ENCODE measurements around the gene SCCPDH. TPM values are rescaled to one million over a fixed set of nuclear protein-coding genes. Genes with fewer than 3 reads are reported as not detected.

The SCCPDH gene
- total RNA-seq, 1 experiment from 2014 or later: 10.9 TPM

DNA sequence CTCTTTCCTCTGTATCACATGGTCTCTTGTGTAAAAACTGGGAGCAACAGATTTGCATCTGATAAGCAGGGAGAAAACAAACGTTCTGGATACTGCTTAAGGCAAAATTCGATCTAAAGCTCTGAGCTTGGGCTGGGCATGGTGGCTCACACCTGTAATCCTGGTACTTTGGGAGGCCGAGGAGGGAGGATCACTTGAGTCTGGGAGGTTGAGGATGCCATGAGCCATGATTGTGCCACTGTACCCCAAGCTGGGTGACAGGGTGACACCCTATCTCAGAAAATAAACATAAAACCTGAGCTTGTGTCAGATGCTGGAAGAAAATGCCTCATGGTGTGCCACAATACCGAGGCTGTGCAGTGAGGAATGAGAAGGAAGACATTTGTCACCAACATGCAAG, 73.9 kb downstream of the SCCPDH start:
- H3K27ac Mint-ChIP-seq: no peak overlapping the region
- peaks cover 37% of the 10 kb centered on the region for H3K4me1 Mint-ChIP-seq
- DNase-seq (ENCODE audit: low spot score) (no peak), ATAC-seq (no peak)
- H3K9me3 Mint-ChIP-seq: no peaks in the 10 kb centered on the region
- ChIA-PET POLR2A (no interaction called here), CTCF (no interaction called here)
- no peak overlapping the region for H3K4me3 Mint-ChIP-seq
- TF ChIP-seq SMAD3 (CRISPR knock-in tag; IDR thresholded peaks at IDR 0.05; ENCODE audit: borderline replicate concordance) (no peak), GRHL2 (CRISPR knock-in tag; IDR thresholded peaks at IDR 0.05; ENCODE audit: insufficient replicate concordance, severe bottlenecking) (no peak), GABPB1 (CRISPR knock-in tag; IDR thresholded peaks at IDR 0.05) (no peak), ZNF423 (CRISPR knock-in tag; IDR thresholded peaks at IDR 0.05) (no peak), ZNF121 (CRISPR knock-in tag; IDR thresholded peaks at IDR 0.05) (no peak), TEAD4 (CRISPR knock-in tag; IDR thresholded peaks at IDR 0.05) (no peak), NFATC4 (CRISPR knock-in tag; IDR thresholded peaks at IDR 0.05) (no peak), ZNF396 (CRISPR knock-in tag; IDR thresholded peaks at IDR 0.05; ENCODE audit: borderline replicate concordance) (no peak), TP53 (CRISPR knock-in tag; IDR thresholded peaks at IDR 0.05) (no peak), ZNF138 (CRISPR knock-in tag; conservative IDR thresholded peaks at IDR 0.05) (no peak), ATF1 (CRISPR knock-in tag; IDR thresholded peaks at IDR 0.05) (no peak), ETV6 (CRISPR knock-in tag; IDR thresholded peaks at IDR 0.05) (no peak)
- TF ChIP-seq, protein P1, sequence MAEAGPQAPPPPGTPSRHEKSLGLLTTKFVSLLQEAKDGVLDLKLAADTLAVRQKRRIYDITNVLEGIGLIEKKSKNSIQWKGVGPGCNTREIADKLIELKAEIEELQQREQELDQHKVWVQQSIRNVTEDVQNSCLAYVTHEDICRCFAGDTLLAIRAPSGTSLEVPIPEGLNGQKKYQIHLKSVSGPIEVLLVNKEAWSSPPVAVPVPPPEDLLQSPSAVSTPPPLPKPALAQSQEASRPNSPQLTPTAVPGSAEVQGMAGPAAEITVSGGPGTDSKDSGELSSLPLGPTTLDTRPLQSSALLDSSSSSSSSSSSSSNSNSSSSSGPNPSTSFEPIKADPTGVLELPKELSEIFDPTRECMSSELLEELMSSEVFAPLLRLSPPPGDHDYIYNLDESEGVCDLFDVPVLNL (CRISPR knock-in tag; IDR thresholded peaks at IDR 0.05; ENCODE audit: borderline replicate concordance, low read depth): no peak
- TF ChIP-seq, protein P2, sequence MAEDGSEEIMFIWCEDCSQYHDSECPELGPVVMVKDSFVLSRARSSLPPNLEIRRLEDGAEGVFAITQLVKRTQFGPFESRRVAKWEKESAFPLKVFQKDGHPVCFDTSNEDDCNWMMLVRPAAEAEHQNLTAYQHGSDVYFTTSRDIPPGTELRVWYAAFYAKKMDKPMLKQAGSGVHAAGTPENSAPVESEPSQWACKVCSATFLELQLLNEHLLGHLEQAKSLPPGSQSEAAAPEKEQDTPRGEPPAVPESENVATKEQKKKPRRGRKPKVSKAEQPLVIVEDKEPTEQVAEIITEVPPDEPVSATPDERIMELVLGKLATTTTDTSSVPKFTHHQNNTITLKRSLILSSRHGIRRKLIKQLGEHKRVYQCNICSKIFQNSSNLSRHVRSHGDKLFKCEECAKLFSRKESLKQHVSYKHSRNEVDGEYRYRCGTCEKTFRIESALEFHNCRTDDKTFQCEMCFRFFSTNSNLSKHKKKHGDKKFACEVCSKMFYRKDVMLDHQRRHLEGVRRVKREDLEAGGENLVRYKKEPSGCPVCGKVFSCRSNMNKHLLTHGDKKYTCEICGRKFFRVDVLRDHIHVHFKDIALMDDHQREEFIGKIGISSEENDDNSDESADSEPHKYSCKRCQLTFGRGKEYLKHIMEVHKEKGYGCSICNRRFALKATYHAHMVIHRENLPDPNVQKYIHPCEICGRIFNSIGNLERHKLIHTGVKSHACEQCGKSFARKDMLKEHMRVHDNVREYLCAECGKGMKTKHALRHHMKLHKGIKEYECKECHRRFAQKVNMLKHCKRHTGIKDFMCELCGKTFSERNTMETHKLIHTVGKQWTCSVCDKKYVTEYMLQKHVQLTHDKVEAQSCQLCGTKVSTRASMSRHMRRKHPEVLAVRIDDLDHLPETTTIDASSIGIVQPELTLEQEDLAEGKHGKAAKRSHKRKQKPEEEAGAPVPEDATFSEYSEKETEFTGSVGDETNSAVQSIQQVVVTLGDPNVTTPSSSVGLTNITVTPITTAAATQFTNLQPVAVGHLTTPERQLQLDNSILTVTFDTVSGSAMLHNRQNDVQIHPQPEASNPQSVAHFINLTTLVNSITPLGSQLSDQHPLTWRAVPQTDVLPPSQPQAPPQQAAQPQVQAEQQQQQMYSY (CRISPR knock-in tag; IDR thresholded peaks at IDR 0.05): no peak
- TF ChIP-seq, protein P3, sequence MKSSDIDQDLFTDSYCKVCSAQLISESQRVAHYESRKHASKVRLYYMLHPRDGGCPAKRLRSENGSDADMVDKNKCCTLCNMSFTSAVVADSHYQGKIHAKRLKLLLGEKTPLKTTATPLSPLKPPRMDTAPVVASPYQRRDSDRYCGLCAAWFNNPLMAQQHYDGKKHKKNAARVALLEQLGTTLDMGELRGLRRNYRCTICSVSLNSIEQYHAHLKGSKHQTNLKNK (CRISPR knock-in tag; IDR thresholded peaks at IDR 0.05): no peak
- TF ChIP-seq, protein P4, sequence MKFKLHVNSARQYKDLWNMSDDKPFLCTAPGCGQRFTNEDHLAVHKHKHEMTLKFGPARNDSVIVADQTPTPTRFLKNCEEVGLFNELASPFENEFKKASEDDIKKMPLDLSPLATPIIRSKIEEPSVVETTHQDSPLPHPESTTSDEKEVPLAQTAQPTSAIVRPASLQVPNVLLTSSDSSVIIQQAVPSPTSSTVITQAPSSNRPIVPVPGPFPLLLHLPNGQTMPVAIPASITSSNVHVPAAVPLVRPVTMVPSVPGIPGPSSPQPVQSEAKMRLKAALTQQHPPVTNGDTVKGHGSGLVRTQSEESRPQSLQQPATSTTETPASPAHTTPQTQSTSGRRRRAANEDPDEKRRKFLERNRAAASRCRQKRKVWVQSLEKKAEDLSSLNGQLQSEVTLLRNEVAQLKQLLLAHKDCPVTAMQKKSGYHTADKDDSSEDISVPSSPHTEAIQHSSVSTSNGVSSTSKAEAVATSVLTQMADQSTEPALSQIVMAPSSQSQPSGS (CRISPR knock-in tag; IDR thresholded peaks at IDR 0.05; ENCODE audit: borderline replicate concordance, low read depth): no peak
- TF ChIP-seq, protein P5, sequence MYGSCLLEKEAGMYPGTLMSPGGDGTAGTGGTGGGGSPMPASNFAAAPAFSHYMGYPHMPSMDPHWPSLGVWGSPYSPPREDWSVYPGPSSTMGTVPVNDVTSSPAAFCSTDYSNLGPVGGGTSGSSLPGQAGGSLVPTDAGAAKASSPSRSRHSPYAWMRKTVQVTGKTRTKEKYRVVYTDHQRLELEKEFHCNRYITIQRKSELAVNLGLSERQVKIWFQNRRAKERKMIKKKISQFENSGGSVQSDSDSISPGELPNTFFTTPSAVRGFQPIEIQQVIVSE (CRISPR knock-in tag; IDR thresholded peaks at IDR 0.05; ENCODE audit: borderline replicate concordance): no peak
- no peaks in the 10 kb centered on the region for H3K36me3 Mint-ChIP-seq
- no peaks in the 10 kb centered on the region for H3K27me3 Mint-ChIP-seq (ENCODE audit: low read depth)

DNA sequence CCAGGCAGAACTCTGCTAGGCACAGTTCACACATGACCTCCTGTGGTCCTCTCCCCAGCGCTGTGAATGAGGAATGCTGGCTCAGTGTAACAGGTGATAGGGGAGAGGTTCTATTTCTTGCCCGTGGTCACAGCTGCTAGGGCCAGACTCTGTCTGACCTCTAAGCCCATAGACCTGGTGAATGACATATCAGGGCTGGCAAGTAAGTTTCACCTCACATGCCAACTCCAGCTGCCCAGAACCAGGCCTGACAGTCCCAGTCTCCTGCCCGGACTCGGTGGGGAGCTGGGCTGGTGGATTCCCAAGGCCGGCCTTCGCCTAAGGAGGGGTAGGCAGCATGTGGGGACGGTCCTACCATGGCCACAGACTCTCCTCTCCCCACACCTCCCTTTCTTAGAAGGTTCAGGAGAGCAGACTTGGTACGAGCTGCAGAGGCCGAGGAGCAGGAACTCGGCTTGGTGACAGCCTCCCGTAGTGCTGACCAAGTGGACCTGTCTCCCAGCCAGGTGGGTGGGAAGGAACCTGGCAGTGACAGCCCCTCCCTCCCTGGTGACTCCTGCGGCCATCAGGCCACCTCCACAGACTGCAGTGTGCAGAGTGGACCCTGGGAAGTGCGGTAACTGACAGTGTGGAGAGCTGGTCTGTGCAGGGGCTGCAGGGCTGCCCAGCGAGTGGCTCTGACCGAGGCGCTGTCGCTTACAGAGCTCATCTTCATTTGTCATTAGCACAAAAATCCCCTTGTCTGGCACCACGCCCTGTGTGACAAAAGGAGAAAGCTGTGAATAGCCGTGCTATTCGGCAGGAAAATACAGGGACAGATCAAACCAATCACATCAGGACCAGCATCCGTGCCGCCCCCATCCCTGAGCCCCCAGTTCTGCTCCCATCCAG, 74.6 kb downstream of the SCCPDH start:
- Mint-ChIP-seq H3K27ac (no peak overlapping the region), H3K4me1 (peaks cover 30% of the 10 kb centered on the region), H3K4me3 (no peak overlapping the region), H3K9me3 (no peaks in the 10 kb centered on the region), H3K36me3 (no peaks in the 10 kb centered on the region), H3K27me3 (ENCODE audit: low read depth) (no peaks in the 10 kb centered on the region; the same call in 1 of the 2 replicates)
- ATAC-seq: no peak
- CTCF ChIA-PET: no interaction called here
- POLR2A ChIA-PET: interaction anchor here (0.5 to 0.6 kb wide), 2 partner anchors 53 to 564 kb away, joined by 3 to 4 read pairs; no protein-coding TSS in a partner anchor
- TF ChIP-seq, protein P6, sequence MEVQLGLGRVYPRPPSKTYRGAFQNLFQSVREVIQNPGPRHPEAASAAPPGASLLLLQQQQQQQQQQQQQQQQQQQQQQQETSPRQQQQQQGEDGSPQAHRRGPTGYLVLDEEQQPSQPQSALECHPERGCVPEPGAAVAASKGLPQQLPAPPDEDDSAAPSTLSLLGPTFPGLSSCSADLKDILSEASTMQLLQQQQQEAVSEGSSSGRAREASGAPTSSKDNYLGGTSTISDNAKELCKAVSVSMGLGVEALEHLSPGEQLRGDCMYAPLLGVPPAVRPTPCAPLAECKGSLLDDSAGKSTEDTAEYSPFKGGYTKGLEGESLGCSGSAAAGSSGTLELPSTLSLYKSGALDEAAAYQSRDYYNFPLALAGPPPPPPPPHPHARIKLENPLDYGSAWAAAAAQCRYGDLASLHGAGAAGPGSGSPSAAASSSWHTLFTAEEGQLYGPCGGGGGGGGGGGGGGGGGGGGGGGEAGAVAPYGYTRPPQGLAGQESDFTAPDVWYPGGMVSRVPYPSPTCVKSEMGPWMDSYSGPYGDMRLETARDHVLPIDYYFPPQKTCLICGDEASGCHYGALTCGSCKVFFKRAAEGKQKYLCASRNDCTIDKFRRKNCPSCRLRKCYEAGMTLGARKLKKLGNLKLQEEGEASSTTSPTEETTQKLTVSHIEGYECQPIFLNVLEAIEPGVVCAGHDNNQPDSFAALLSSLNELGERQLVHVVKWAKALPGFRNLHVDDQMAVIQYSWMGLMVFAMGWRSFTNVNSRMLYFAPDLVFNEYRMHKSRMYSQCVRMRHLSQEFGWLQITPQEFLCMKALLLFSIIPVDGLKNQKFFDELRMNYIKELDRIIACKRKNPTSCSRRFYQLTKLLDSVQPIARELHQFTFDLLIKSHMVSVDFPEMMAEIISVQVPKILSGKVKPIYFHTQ (CRISPR knock-in tag; IDR thresholded peaks at IDR 0.05): no peak
- TF ChIP-seq ZNF671 (CRISPR knock-in tag; IDR thresholded peaks at IDR 0.05): no peak
- no peak for DNase-seq (ENCODE audit: low spot score)

Data from WTC11 (cell line).